Measurements from ENCODE around the gene DCST1.

DCST1 gene

GRCh38 chr1:155075535-155075934, 41.9 kb downstream of the DCST1 start:
- ChIA-PET POLR2A (no interaction called here), CTCF (interaction anchor here (1.3 to 8.4 kb wide), 11 partner anchors 9 to 516 kb away, joined by 3 to 96 read pairs (median 5); partner anchors contain the start of genes EFNA4, KRTCAP2 and PMVK)
- DNase-seq (ENCODE audit: extremely low spot score): no peak
- no peak for TF ChIP-seq CTCF (IDR thresholded peaks at IDR 0.05; ENCODE audit: control extremely low read depth, extremely low read depth, low read depth, missing control alignments)

DNA sequence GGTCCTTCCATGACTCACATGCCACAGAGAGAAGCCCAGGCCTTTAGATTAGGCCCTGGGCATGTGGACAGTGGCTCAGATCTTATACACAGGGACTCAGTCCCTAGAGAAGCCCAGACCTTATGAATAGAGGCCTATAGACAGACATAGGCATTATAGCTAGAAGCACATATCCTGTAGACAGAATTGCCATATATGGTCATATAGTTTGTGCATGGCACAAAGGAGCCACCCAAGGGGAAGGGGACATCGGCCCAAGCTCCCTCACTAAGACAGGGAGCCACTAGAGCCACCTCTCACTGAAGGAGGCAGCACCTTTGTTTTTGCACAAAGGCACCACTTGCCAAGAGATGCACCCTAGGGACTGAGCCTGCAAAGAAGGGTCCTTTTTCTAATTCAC, 42.7 kb downstream of the DCST1 start:
- no peak for TF ChIP-seq CTCF (IDR thresholded peaks at IDR 0.05; ENCODE audit: control extremely low read depth, extremely low read depth, low read depth, missing control alignments)
- ChIA-PET CTCF (interaction anchor here (0.6 to 8.4 kb wide), 8 partner anchors 8 to 517 kb away, joined by 3 to 96 read pairs (median 6); partner anchors contain the start of genes EFNA4 and PMVK), POLR2A (interaction anchor here (0.5 kb wide), 1 partner anchor 32 kb away, joined by 3 read pairs; no protein-coding TSS in a partner anchor)
- DNase-seq (ENCODE audit: extremely low spot score): no peak

DNA sequence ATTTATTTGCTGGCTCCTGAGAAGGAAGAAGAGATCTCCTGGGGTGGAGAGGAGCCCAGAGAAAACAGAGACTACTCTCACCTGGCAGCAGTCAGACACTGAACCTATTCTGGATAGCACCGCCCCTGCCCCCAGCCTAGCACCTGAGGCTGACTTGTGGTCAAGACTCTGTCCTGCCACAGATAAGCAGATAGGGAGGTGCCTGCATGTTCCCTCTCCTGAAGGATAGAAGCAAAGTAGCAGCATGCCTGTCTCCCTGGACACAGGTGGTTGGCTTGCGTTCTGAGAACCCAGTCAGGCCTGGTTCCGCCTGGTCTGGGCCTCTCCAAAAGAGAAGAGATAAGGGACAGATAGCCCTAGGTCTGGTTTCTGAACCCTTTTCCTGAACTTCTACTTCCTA, 43.7 kb downstream of the DCST1 start:
- TF ChIP-seq CTCF (IDR thresholded peaks at IDR 0.05; ENCODE audit: control extremely low read depth, extremely low read depth, low read depth, missing control alignments): no peak
- POLR2A ChIA-PET: no interaction called here
- CTCF ChIA-PET: interaction anchor here (1.5 to 8.4 kb wide), 4 partner anchors 7 to 33 kb away, joined by 5 to 96 read pairs (median 24); partner anchors contain the start of gene EFNA4
- DNase-seq (ENCODE audit: extremely low spot score): no peak

GRCh38 chr1:155077758-155078445, 44.3 kb downstream of the DCST1 start:
- ChIA-PET CTCF (interaction anchor here (1.0 to 8.4 kb wide), 7 partner anchors 13 to 408 kb away, joined by 4 to 96 read pairs (median 5); partner anchors contain the start of genes ADAM15 and EFNA4), POLR2A (no interaction called here)
- TF ChIP-seq CTCF (IDR thresholded peaks at IDR 0.05; ENCODE audit: control extremely low read depth, extremely low read depth, low read depth, missing control alignments): no peak
- DNase-seq (ENCODE audit: extremely low spot score): no peak

DNA sequence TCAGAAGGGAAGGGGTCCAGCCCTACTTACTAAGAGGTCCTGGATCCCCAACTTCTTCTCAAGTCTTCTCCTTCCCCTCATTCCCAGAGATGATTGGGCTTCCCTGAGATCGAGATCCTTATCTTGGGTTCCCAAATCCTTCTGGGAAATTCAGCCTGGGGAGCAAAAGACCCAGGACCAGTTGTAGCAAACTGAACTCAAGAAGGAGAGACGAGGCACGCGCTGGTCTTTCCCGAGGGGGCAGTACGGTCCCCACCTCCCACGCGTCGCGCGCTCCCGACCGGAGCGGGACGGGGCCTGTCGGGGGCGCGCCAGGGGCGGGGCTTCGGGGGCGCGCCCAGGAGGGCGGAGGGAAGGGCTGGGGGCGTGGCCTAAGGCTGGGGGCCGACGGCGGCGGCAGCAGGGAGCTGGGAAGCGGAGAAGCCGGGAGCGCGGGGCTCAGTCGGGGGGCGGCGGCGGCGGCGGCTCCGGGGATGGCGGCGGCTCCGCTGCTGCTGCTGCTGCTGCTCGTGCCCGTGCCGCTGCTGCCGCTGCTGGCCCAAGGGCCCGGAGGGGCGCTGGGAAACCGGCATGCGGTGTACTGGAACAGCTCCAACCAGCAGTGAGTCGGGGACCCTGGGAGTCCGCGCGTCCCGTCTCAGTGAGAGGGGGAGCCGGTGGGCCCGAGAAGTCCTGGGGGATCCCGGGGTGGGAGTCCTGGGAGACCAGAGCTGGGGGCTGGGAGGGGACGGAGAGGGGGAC, 45.0 kb downstream of the DCST1 start, which contains the start of gene EFNA3:
Gene EFNA3, plus strand, starts transcription at position 369 of the 741 bp plus-strand sequence. Its CDS starts 105 bp downstream, at position 474.
- TF ChIP-seq CTCF (IDR thresholded peaks at IDR 0.05; ENCODE audit: control extremely low read depth, extremely low read depth, low read depth, missing control alignments): no peak
- CTCF ChIA-PET: interaction anchor here (0.8 to 8.4 kb wide), 10 partner anchors 8 to 409 kb away, joined by 3 to 96 read pairs (median 5); partner anchors contain the start of genes ADAM15, EFNA4 and KRTCAP2
- DNase-seq (ENCODE audit: extremely low spot score): peak; percentile 90
- POLR2A ChIA-PET: interaction anchor here (0.5 kb wide), 1 partner anchor 324 kb away, joined by 5 read pairs; no protein-coding TSS in a partner anchor

GRCh38 chr1:155079210-155079486, 45.5 kb downstream of the DCST1 start:
- TF ChIP-seq CTCF (IDR thresholded peaks at IDR 0.05; ENCODE audit: control extremely low read depth, extremely low read depth, low read depth, missing control alignments): no peak
- POLR2A ChIA-PET: interaction anchor here (0.5 kb wide), 1 partner anchor 324 kb away, joined by 5 read pairs; no protein-coding TSS in a partner anchor
- CTCF ChIA-PET: interaction anchor here (0.8 to 8.4 kb wide), 9 partner anchors 9 to 409 kb away, joined by 3 to 96 read pairs (median 5); partner anchors contain the start of genes ADAM15, EFNA4 and KRTCAP2
- DNase-seq (ENCODE audit: extremely low spot score): no peak

Data from GM10248 (cell line).